IMR-90 (cell line): Measurements from ENCODE around the gene CD1C. TPM values are rescaled to one million over a fixed set of nuclear protein-coding genes. Genes with fewer than 3 reads are reported as not detected.

ENCODE experiments used
- ATAC-seq: fragments of 200-7000 bp; cut with Tn5 transposase; 2 replicates; pipeline ENCODE4 v1.9.1; 2020; ENCODE audit warnings: low read depth, mild to moderate bottlenecking, moderate library complexity
- BruUV-seq: library from RNA; stranded (reverse); fragments of 400-500 nt; replicated peaks from 2 replicates; lab custom pipeline; 2021; lab: Mats Ljungman, UMichigan
- CTCF ChIA-PET: fragments of 300-600 bp; formaldehyde crosslinking; extraction: SDS; loops from one replicate; lab custom pipeline; 2021; ENCODE audit warnings: antibody characterized with exemption; lab: Yijun Ruan, JAX
- POLR2A ChIA-PET: fragments of 300-600 bp; sonication (Branson Sonifier 250); formaldehyde crosslinking; loops from one replicate; lab custom pipeline; 2022; ENCODE audit warnings: antibody characterized with exemption; ENCODE audit not compliant: unreplicated experiment; lab: Charles Lee
- DNase-seq: peaks from one replicate; pipeline ENCODE4 v3.0.0; 2013
- H2AFZ ChIP-seq: replicated peaks from 2 replicates; pipeline ENCODE3; 2013; ENCODE audit warnings: low read length, mild to moderate bottlenecking; ENCODE audit not compliant: poor library complexity
- H2AK5ac ChIP-seq: 2 replicates; pipeline ENCODE4 v1.6.1; 2013; ENCODE audit warnings: low read depth, low read length, inconsistent platforms
- H2AK9ac ChIP-seq: replicated peaks from 2 replicates; pipeline ENCODE3; 2013; ENCODE audit warnings: mild to moderate bottlenecking, low read depth, low read length, moderate library complexity; ENCODE audit not compliant: poor library complexity
- H2BK120ac ChIP-seq: 2 replicates; pipeline ENCODE4 v1.6.1; 2013; ENCODE audit warnings: low read depth, low read length, inconsistent platforms
- H2BK15ac ChIP-seq: 3 replicates; pipeline ENCODE4 v1.6.1; 2013; ENCODE audit warnings: low read depth, low read length, inconsistent platforms
- H2BK20ac ChIP-seq: 2 replicates; pipeline ENCODE4 v1.6.1; 2013; ENCODE audit warnings: low read depth, mild to moderate bottlenecking, inconsistent platforms, low read length, moderate library complexity
- H2BK5ac ChIP-seq: 2 replicates; pipeline ENCODE4 v1.6.1; 2013; ENCODE audit warnings: mild to moderate bottlenecking, low read depth, low read length, inconsistent platforms; ENCODE audit not compliant: poor library complexity, severe bottlenecking
- H3K14ac ChIP-seq: replicated peaks from 2 replicates; pipeline ENCODE4 v1.6.1; 2013; ENCODE audit warnings: low read depth, low read length, inconsistent platforms
- H3K18ac ChIP-seq: 2 replicates; pipeline ENCODE4 v1.6.1; 2013; ENCODE audit warnings: low read depth, low read length, control low read depth
- H3K23ac ChIP-seq: 2 replicates; pipeline ENCODE4 v1.6.1; 2013; ENCODE audit warnings: low read depth, low read length, inconsistent platforms
- H3K27ac ChIP-seq: 2 replicates; pipeline ENCODE4 v1.5.1; 2013; ENCODE audit warnings: mild to moderate bottlenecking, control low read depth, low read length; ENCODE audit not compliant: insufficient read depth
- H3K27me3 ChIP-seq: 2 replicates; pipeline ENCODE4 v1.6.1; 2013; ENCODE audit warnings: low read length; ENCODE audit not compliant: control insufficient read depth, insufficient read depth
- H3K36me3 ChIP-seq: 2 replicates; pipeline ENCODE4 v1.6.1; 2013; ENCODE audit warnings: low read length, mixed read lengths; ENCODE audit not compliant: control insufficient read depth, insufficient read depth
- H3K4ac ChIP-seq: 2 replicates; pipeline ENCODE4 v1.6.1; 2013; ENCODE audit warnings: low read depth, low read length, inconsistent platforms
- H3K4me1 ChIP-seq: 2 replicates; pipeline ENCODE4 v1.6.1; 2013; ENCODE audit warnings: low read length, mixed read lengths; ENCODE audit not compliant: control insufficient read depth, insufficient read depth
- H3K4me2 ChIP-seq: 2 replicates; pipeline ENCODE4 v1.6.1; 2013; ENCODE audit warnings: low read depth, mild to moderate bottlenecking, control low read depth, low read length, moderate library complexity
- H3K4me3 ChIP-seq: 2 replicates; pipeline ENCODE4 v1.5.1; 2013; ENCODE audit warnings: low read depth, mild to moderate bottlenecking, control low read depth, low read length, moderate library complexity; ENCODE audit not compliant: insufficient read depth
- H3K56ac ChIP-seq: 2 replicates; pipeline ENCODE4 v1.6.1; 2013; ENCODE audit warnings: low read length, inconsistent platforms; ENCODE audit not compliant: insufficient read depth; ENCODE audit errors: extremely low read depth
- H3K79me1 ChIP-seq, 2 experiments: 2 replicates each; pipeline ENCODE4 v1.6.1; 2013; ENCODE audit warnings: low read length in 2 of 2, inconsistent platforms in 1 of 2, low read depth in 1 of 2
- H3K9ac ChIP-seq: 2 replicates; pipeline ENCODE4 v1.6.1; 2013; ENCODE audit warnings: low read depth, low read length, control low read depth
- H3K9me1 ChIP-seq: 2 replicates; pipeline ENCODE4 v1.6.1; 2013; ENCODE audit warnings: low read length, inconsistent platforms; ENCODE audit not compliant: insufficient read depth
- H3K9me3 ChIP-seq: 2 replicates; pipeline ENCODE4 v1.6.1; 2013; ENCODE audit warnings: low read length; ENCODE audit not compliant: control insufficient read depth, insufficient read depth
- H4K20me1 ChIP-seq: 2 replicates; pipeline ENCODE4 v1.6.1; 2013; ENCODE audit warnings: low read length, inconsistent platforms; ENCODE audit not compliant: insufficient read depth
- H4K5ac ChIP-seq: 2 replicates; pipeline ENCODE4 v1.6.1; 2013; ENCODE audit warnings: mild to moderate bottlenecking, low read depth, low read length, control low read depth
- H4K8ac ChIP-seq, 2 experiments: 2 replicates each; pipeline ENCODE4 v1.6.1; 2013; ENCODE audit warnings: low read depth in 2 of 2, low read length in 2 of 2, control low read depth in 1 of 2, inconsistent platforms in 1 of 2
- H4K91ac ChIP-seq: 2 replicates; pipeline ENCODE4 v1.6.1; 2013; ENCODE audit warnings: low read depth, low read length, inconsistent platforms; ENCODE audit not compliant: insufficient read depth
- BHLHE40 ChIP-seq: fragments of 150-350 bp; IDR thresholded peaks from 2 replicates; pipeline ENCODE4 v1.6.1; 2016; ENCODE audit warnings: mild to moderate bottlenecking, low read depth, low read length
- CHD1 ChIP-seq: IDR thresholded peaks from 2 replicates; pipeline ENCODE4 v1.6.1; 2012; ENCODE audit warnings: low read depth, low read length, improper control_type of control experiment
- ELK1 ChIP-seq: fragments of 150-350 bp; IDR thresholded peaks from 2 replicates; pipeline ENCODE4 v1.6.1; 2016; ENCODE audit warnings: low read depth, mild to moderate bottlenecking, low read length, moderate library complexity, borderline replicate concordance
- FOS ChIP-seq: fragments of 150-350 bp; IDR thresholded peaks from 2 replicates; pipeline ENCODE4 v1.6.1; 2016; ENCODE audit warnings: low read depth, low read length
- MAFK ChIP-seq: IDR thresholded peaks from 2 replicates; pipeline ENCODE4 v1.6.1; 2012; ENCODE audit warnings: low read depth, low read length, improper control_type of control experiment
- MAZ ChIP-seq: IDR thresholded peaks from 2 replicates; pipeline ENCODE4 v1.6.1; 2012; ENCODE audit warnings: low read depth, mild to moderate bottlenecking, low read length, improper control_type of control experiment, moderate library complexity, borderline replicate concordance
- POLR2A ChIP-seq: IDR thresholded peaks from 2 replicates; pipeline ENCODE4 v1.6.1; 2012; ENCODE audit warnings: mild to moderate bottlenecking, low read depth, low read length
- RCOR1 ChIP-seq: IDR thresholded peaks from 2 replicates; pipeline ENCODE4 v1.6.1; 2012; ENCODE audit warnings: mild to moderate bottlenecking, low read length, improper control_type of control experiment; ENCODE audit not compliant: insufficient replicate concordance
- RFX5 ChIP-seq: IDR thresholded peaks from 2 replicates; pipeline ENCODE4 v1.8.0; 2012; ENCODE audit warnings: low read depth, mild to moderate bottlenecking, low read length, moderate library complexity
- WGBS, 2 experiments: methylation state at CpG; one replicate each; pipeline versions ENCODE4 v1.1.5 to v1.1.7; 2013; ENCODE audit warnings: missing lambda C conversion rate in 2 of 2; ENCODE audit not compliant: insufficient read length in 1 of 2; ENCODE audit errors: extremely low coverage in 2 of 2; 5-methylcytosine and 5-hydroxymethylcytosine counted together
- dilution Hi-C: fragments of 300-500 bp; cut with HindIII; formaldehyde crosslinking; loops from one replicate; pipeline ENCODE4 v1.14.3; 2018; ENCODE audit warnings: low sequenced_read_pairs; ENCODE audit not compliant: unreplicated experiment
- in situ Hi-C: fragments of 300-500 bp; cut with MboI; formaldehyde crosslinking; loops from 3 replicates; pipeline ENCODE4 v1.14.3; 2019; ENCODE audit warnings: low sequenced_read_pairs, inconsistent platforms, mixed read lengths
- intact Hi-C: fragments of 100-400 bp; cut with micrococcal nuclease; formaldehyde crosslinking; loops from 2 replicates; pipeline ENCODE4 v1.10.0; 2022
- polyA plus RNA-seq, 3 experiments: library from polyadenylated mRNA; depleted of rRNA; stranded (reverse); fragments of >200 nt; gene quantifications; 2 replicates each; pipeline ENCODE4 v1.2.3, GENCODE V29; 2012; ENCODE audit warnings: low replicate concordance in 1 of 3
- total RNA-seq: library from RNA; depleted of rRNA; stranded (reverse); fragments of >200 nt; gene quantifications from 2 replicates; pipeline ENCODE4 v1.2.3, GENCODE V29; 2012
- TF ChIP-seq, protein P1 (sequence below): fragments of 150-350 bp; IDR thresholded peaks from 2 replicates; pipeline ENCODE4 v1.6.1; 2017; ENCODE audit warnings: mild to moderate bottlenecking, antibody characterized with exemption, low read length, low read depth

The CD1C gene
- total and polyA plus RNA-seq, 2 of the 4 experiments (the other 2 are of a cell fraction) = not detected

DNA sequence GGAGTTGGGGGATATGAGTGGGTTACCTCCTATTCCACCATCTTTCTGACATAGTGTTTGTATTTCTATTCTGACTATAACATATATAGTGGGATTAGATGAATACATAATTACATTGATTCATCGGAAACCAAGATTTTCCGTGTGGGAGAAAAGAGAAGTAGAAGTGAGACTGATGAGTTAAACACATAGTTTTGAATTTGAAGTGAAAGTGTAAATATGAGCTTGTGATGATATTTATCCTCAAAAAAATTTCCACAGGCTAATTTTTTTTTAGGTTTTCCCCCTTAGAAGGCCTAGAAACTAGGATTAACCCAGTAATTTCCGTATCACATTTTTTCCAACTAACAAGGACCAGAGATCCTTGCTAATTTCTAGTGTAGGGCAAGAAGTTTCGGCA, 34.7 kb downstream of the CD1C start:
- H4K91ac ChIP-seq = no peak overlapping the region
- H3K36me3 ChIP-seq = no peaks in the 10 kb centered on the region
- H3K23ac ChIP-seq = no peak overlapping the region
- no peak overlapping the region for H3K27ac ChIP-seq
- no peak overlapping the region for H3K4me3 ChIP-seq
- WGBS, 2 experiments = no CpG with 5 or more reads among the region's 4 CpGs
- H2AK5ac ChIP-seq = no peak overlapping the region
- intact Hi-C loops (no loop called here), in situ Hi-C loops (no loop called here), dilution Hi-C loops (no loop called here)
- ATAC-seq (no peak), DNase-seq (no peak)
- H2AK9ac ChIP-seq = no peak overlapping the region
- no peak overlapping the region for H3K56ac ChIP-seq
- H3K79me1 ChIP-seq = no peaks in the 10 kb centered on the region
- BruUV-seq = no TSS peak
- H2BK5ac ChIP-seq = no peak overlapping the region
- H3K4me1 ChIP-seq = no peaks in the 10 kb centered on the region
- H4K20me1 ChIP-seq = no peaks in the 10 kb centered on the region
- H3K4ac ChIP-seq = no peak overlapping the region
- H3K27me3 ChIP-seq = no peaks in the 10 kb centered on the region
- peaks cover 6% of the 10 kb centered on the region for H3K9me3 ChIP-seq
- H3K4me2 ChIP-seq = no peak overlapping the region
- H2BK120ac ChIP-seq = no peak overlapping the region
- no peak overlapping the region for H2BK20ac ChIP-seq
- no peak overlapping the region for H4K8ac ChIP-seq
- no peak overlapping the region for H3K9ac ChIP-seq
- no peak overlapping the region for H4K5ac ChIP-seq
- no peak overlapping the region for H3K14ac ChIP-seq
- TF ChIP-seq, protein P1, sequence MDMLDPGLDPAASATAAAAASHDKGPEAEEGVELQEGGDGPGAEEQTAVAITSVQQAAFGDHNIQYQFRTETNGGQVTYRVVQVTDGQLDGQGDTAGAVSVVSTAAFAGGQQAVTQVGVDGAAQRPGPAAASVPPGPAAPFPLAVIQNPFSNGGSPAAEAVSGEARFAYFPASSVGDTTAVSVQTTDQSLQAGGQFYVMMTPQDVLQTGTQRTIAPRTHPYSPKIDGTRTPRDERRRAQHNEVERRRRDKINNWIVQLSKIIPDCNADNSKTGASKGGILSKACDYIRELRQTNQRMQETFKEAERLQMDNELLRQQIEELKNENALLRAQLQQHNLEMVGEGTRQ = no peak
- no peak for TF ChIP-seq MAZ
- TF ChIP-seq MAFK = no peak
- TF ChIP-seq FOS = no peak
- no peak for TF ChIP-seq BHLHE40
- TF ChIP-seq ELK1 = no peak
- TF ChIP-seq CHD1 = no peak
- no peak for TF ChIP-seq RCOR1
- TF ChIP-seq RFX5 = no peak
- no peak for TF ChIP-seq POLR2A
- no peaks in the 10 kb centered on the region for H3K9me1 ChIP-seq
- no peak overlapping the region for H3K18ac ChIP-seq
- ChIA-PET CTCF (no interaction called here), POLR2A (no interaction called here)
- H2AFZ ChIP-seq = no peak overlapping the region
- H2BK15ac ChIP-seq = no peak overlapping the region
